HL-60 (cell line): ENCODE measurements around the gene PKD1.

ENCODE experiments used
- GABPA ChIP-seq: IDR thresholded peaks from 2 replicates; pipeline ENCODE4 v1.6.1; 2012; ENCODE audit warnings: low read depth
- POLR2AphosphoS5 ChIP-seq: IDR thresholded peaks from 2 replicates; pipeline ENCODE4 v1.6.1; 2012; ENCODE audit warnings: low read depth
- SPI1 ChIP-seq: IDR thresholded peaks from 2 replicates; pipeline ENCODE4 v1.6.1; 2012; ENCODE audit warnings: low read depth, mild to moderate bottlenecking, borderline replicate concordance
- TF ChIP-seq, protein P1 (sequence below): IDR thresholded peaks from one replicate; pipeline ENCODE4 v1.5.1; 2011; ENCODE audit warnings: low read length, control low read depth, inconsistent platforms; ENCODE audit not compliant: insufficient read depth
- TF ChIP-seq, protein P2 (sequence below): IDR thresholded peaks from 2 replicates; pipeline ENCODE4 v1.6.1; 2012; ENCODE audit warnings: low read depth; ENCODE audit not compliant: insufficient replicate concordance

DNA sequence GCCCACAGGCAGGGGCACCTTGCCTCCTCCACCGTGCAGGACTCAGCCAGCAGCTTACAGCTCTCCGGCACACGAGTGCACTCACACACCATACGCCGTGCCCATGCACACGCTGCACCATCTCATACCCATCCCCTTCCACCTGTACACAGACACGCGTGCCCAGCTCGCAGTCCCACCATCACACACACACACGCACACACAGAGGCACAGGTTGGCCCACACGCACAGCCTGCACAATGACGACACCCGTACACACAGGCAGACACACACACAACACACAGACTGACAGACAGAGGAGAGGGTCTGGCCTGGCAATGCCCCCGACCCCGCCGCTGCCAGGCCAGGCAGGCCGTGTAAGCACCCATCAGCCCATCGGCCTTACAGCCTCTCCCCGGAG is 48.6 kb upstream of the PKD1 start:
- TF ChIP-seq, protein P1, sequence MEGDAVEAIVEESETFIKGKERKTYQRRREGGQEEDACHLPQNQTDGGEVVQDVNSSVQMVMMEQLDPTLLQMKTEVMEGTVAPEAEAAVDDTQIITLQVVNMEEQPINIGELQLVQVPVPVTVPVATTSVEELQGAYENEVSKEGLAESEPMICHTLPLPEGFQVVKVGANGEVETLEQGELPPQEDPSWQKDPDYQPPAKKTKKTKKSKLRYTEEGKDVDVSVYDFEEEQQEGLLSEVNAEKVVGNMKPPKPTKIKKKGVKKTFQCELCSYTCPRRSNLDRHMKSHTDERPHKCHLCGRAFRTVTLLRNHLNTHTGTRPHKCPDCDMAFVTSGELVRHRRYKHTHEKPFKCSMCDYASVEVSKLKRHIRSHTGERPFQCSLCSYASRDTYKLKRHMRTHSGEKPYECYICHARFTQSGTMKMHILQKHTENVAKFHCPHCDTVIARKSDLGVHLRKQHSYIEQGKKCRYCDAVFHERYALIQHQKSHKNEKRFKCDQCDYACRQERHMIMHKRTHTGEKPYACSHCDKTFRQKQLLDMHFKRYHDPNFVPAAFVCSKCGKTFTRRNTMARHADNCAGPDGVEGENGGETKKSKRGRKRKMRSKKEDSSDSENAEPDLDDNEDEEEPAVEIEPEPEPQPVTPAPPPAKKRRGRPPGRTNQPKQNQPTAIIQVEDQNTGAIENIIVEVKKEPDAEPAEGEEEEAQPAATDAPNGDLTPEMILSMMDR = no peak
- TF ChIP-seq POLR2AphosphoS5 (no peak), SPI1 (no peak), GABPA (no peak)
- TF ChIP-seq, protein P2, sequence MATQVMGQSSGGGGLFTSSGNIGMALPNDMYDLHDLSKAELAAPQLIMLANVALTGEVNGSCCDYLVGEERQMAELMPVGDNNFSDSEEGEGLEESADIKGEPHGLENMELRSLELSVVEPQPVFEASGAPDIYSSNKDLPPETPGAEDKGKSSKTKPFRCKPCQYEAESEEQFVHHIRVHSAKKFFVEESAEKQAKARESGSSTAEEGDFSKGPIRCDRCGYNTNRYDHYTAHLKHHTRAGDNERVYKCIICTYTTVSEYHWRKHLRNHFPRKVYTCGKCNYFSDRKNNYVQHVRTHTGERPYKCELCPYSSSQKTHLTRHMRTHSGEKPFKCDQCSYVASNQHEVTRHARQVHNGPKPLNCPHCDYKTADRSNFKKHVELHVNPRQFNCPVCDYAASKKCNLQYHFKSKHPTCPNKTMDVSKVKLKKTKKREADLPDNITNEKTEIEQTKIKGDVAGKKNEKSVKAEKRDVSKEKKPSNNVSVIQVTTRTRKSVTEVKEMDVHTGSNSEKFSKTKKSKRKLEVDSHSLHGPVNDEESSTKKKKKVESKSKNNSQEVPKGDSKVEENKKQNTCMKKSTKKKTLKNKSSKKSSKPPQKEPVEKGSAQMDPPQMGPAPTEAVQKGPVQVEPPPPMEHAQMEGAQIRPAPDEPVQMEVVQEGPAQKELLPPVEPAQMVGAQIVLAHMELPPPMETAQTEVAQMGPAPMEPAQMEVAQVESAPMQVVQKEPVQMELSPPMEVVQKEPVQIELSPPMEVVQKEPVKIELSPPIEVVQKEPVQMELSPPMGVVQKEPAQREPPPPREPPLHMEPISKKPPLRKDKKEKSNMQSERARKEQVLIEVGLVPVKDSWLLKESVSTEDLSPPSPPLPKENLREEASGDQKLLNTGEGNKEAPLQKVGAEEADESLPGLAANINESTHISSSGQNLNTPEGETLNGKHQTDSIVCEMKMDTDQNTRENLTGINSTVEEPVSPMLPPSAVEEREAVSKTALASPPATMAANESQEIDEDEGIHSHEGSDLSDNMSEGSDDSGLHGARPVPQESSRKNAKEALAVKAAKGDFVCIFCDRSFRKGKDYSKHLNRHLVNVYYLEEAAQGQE = no peak
